MCF 10A (cell line): ENCODE data around the gene AKAP11. TPM values are rescaled to one million over a fixed set of nuclear protein-coding genes. Genes with fewer than 3 reads are reported as not detected.
A peak's percentile ranks its signal among the peaks of the same experiment; 100 is the strongest.

ENCODE experiments used
- BruUV-seq: library from RNA; stranded (reverse); fragments of 400-500 nt; replicated peaks from 2 replicates; lab custom pipeline; 2021; lab: Mats Ljungman, UMichigan
- CTCF ChIA-PET: fragments of 300-600 bp; sonication (Branson Sonifier 250); formaldehyde crosslinking; extraction: SDS; loops from one replicate; lab custom pipeline; 2021; ENCODE audit warnings: antibody characterized with exemption, inconsistent platforms; lab: Yijun Ruan, JAX
- POLR2A ChIA-PET: fragments of 300-600, 350-650 bp; sonication (Branson Sonifier 250); formaldehyde crosslinking; extraction: SDS; loops from one replicate; lab custom pipeline; 2020; ENCODE audit warnings: antibody characterized with exemption, inconsistent platforms; lab: Yijun Ruan, JAX
- DNase-seq: peaks from one replicate; pipeline ENCODE4 v3.0.0-alpha.2; 2018; ENCODE audit not compliant: unreplicated experiment
- H3K27ac Mint-ChIP-seq: one replicate; pipeline ENCODE4 v1.8.0; 2022; ENCODE audit warnings: mild to moderate bottlenecking, low read depth, mixed read lengths; ENCODE audit not compliant: unreplicated experiment
- H3K27me3 Mint-ChIP-seq: one replicate; pipeline ENCODE4 v1.8.0; 2022; ENCODE audit warnings: mixed read lengths; ENCODE audit not compliant: insufficient read depth, unreplicated experiment
- H3K36me3 Mint-ChIP-seq: one replicate; pipeline ENCODE4 v1.8.0; 2022; ENCODE audit warnings: mild to moderate bottlenecking, moderate library complexity, mixed read lengths; ENCODE audit not compliant: insufficient read depth, unreplicated experiment
- H3K4me1 Mint-ChIP-seq: one replicate; pipeline ENCODE4 v1.8.0; 2022; ENCODE audit warnings: mixed read lengths; ENCODE audit not compliant: insufficient read depth, unreplicated experiment
- H3K4me3 Mint-ChIP-seq: one replicate; pipeline ENCODE4 v1.8.0; 2022; ENCODE audit warnings: mild to moderate bottlenecking, moderate library complexity, mixed read lengths; ENCODE audit not compliant: unreplicated experiment
- H3K9me3 Mint-ChIP-seq: one replicate; pipeline ENCODE4 v1.8.0; 2022; ENCODE audit warnings: mixed read lengths; ENCODE audit not compliant: unreplicated experiment
- intact Hi-C: fragments of 100-400 bp; cut with micrococcal nuclease; formaldehyde crosslinking; loops from 2 replicates; pipeline ENCODE4 v1.14.1; 2022
- total RNA-seq: library from RNA; stranded (reverse); gene quantifications from 2 replicates; pipeline ENCODE4 v1.2.3, GENCODE V29; 2022
- TF ChIP-seq, protein P1 (sequence below): fragments of 200-600 bp; IDR thresholded peaks from one replicate; pipeline ENCODE4 v1.8.0; 2022; ENCODE audit warnings: antibody characterized with exemption, mild to moderate bottlenecking; ENCODE audit not compliant: unreplicated experiment

AKAP11 gene
- total RNA-seq, 1 experiment from 2014 or later = 24.7 TPM

- no peak overlapping the region for H3K4me3 Mint-ChIP-seq
- CTCF ChIA-PET = interaction anchor here (0.6 kb wide), 1 partner anchor 203 kb away, joined by 3 read pairs; no protein-coding TSS in a partner anchor
- H3K36me3 Mint-ChIP-seq = no peaks in the 10 kb centered on the region
- no peak overlapping the region for H3K27ac Mint-ChIP-seq
- POLR2A ChIA-PET = interaction anchor here (1.0 kb wide), 1 partner anchor 11 kb away, joined by 3 read pairs; the partner anchor contains the start of gene AKAP11
- intact Hi-C loops = no loop called here
- H3K4me1 Mint-ChIP-seq = no peaks in the 10 kb centered on the region
- no peaks in the 10 kb centered on the region for H3K9me3 Mint-ChIP-seq
- DNase-seq = no peak
- H3K27me3 Mint-ChIP-seq = no peaks in the 10 kb centered on the region
- TF ChIP-seq, protein P1, sequence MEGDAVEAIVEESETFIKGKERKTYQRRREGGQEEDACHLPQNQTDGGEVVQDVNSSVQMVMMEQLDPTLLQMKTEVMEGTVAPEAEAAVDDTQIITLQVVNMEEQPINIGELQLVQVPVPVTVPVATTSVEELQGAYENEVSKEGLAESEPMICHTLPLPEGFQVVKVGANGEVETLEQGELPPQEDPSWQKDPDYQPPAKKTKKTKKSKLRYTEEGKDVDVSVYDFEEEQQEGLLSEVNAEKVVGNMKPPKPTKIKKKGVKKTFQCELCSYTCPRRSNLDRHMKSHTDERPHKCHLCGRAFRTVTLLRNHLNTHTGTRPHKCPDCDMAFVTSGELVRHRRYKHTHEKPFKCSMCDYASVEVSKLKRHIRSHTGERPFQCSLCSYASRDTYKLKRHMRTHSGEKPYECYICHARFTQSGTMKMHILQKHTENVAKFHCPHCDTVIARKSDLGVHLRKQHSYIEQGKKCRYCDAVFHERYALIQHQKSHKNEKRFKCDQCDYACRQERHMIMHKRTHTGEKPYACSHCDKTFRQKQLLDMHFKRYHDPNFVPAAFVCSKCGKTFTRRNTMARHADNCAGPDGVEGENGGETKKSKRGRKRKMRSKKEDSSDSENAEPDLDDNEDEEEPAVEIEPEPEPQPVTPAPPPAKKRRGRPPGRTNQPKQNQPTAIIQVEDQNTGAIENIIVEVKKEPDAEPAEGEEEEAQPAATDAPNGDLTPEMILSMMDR = no peak
- no TSS peak for BruUV-seq
Measured at GRCh38 chr13:42260903-42261654, 10.9 kb upstream of the AKAP11 start.

DNA sequence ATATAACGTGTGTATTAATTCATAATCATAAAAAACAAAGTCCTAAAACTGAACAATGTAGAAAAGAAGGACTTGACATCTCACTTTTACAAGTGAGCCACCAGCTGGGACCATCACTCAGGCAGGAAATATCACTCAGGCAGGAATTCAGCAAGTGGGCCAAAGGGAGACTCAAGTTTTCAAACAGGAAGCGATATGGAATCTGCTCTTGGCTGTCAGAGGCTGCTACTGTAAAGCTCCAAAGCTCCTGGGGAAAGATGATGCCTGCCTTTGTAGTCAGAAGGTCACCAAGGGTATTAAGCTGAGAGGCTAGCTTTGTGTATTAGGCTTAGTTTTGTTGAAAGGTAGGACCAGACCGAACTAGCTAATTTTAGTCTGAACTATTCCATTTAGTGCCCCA lies 5.5 kb upstream of the AKAP11 start:
- Mint-ChIP-seq H3K9me3 (no peaks in the 10 kb centered on the region), H3K36me3 (peaks cover 7% of the 10 kb centered on the region), H3K4me1 (peaks cover 12% of the 10 kb centered on the region), H3K27ac (no peak overlapping the region), H3K27me3 (no peaks in the 10 kb centered on the region), H3K4me3 (no peak overlapping the region)
- DNase-seq = no peak
- intact Hi-C loops = no loop called here
- POLR2A ChIA-PET = interaction anchor here (0.7 to 1.0 kb wide), 3 partner anchors 11 to 18 kb away, joined by 3 to 5 read pairs (median 3); no protein-coding TSS in a partner anchor
- no TSS peak for BruUV-seq
- CTCF ChIA-PET = interaction anchor here (0.9 kb wide), 1 partner anchor 18 kb away, joined by 5 read pairs; no protein-coding TSS in a partner anchor
- TF ChIP-seq, protein P1 = no peak

GRCh38 chr13:42270160-42270856 lies 1.6 kb upstream of the AKAP11 start:
- BruUV-seq = no TSS peak
- POLR2A ChIA-PET = interaction anchor here (1.6 to 2.9 kb wide), 4 partner anchors 12 to 20 kb away, joined by 4 to 15 read pairs (median 10); no protein-coding TSS in a partner anchor
- TF ChIP-seq, protein P1 = no peak
- intact Hi-C loops = no loop called here
- CTCF ChIA-PET = no interaction called here
- Mint-ChIP-seq H3K9me3 (no peaks in the 10 kb centered on the region), H3K4me3 (peak overlapping the region; percentile 5), H3K4me1 (peaks cover 29% of the 10 kb centered on the region), H3K27me3 (no peaks in the 10 kb centered on the region), H3K36me3 (peaks cover 13% of the 10 kb centered on the region), H3K27ac (no peak overlapping the region)
- no peak for DNase-seq

DNA sequence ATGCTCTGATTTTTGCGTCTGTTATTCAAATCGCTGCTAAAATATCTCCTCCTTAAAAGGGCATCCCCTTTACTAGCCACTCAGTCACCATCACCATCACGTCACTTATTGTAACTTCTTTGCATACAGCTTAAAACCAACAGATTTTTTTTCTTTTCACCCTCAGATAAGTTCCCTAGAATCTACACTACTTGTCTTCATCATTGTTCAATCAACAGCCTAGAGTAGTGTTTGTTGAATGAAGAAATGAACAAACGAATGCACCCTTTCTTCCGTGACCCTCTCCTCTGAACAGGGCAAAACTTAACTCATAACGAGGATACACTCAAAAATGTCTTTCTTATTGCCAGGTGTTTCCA lies 1.1 kb upstream of the AKAP11 start:
- peak overlapping the region; percentile 98 for H3K4me3 Mint-ChIP-seq
- no peaks in the 10 kb centered on the region for H3K9me3 Mint-ChIP-seq
- DNase-seq = no peak
- ChIA-PET POLR2A (interaction anchor here (1.0 to 2.9 kb wide), 8 partner anchors 11 to 216 kb away, joined by 3 to 15 read pairs (median 4); no protein-coding TSS in a partner anchor), CTCF (no interaction called here)
- no peaks in the 10 kb centered on the region for H3K27me3 Mint-ChIP-seq
- peak overlapping the region; percentile 95 for H3K27ac Mint-ChIP-seq
- TF ChIP-seq, protein P1 = no peak
- peaks cover 29% of the 10 kb centered on the region for H3K4me1 Mint-ChIP-seq
- intact Hi-C loops = no loop called here
- BruUV-seq = no TSS peak
- H3K36me3 Mint-ChIP-seq = peaks cover 13% of the 10 kb centered on the region
